Measurements from ENCODE around the gene EEF1AKMT2.
"Not testable (repeated sequence)": the region's sequence is repeated elsewhere in the genome, so short reads cannot be mapped to it uniquely, and the experiment has no call there.

Gene EEF1AKMT2

GRCh38 chr10:124754227-124754626 lies 37.5 kb downstream of the EEF1AKMT2 start:
- DNase-seq: no peak

GRCh38 chr10:124748953-124749645 lies 42.6 kb downstream of the EEF1AKMT2 start:
- DNase-seq: no peak

GRCh38 chr10:124748166-124748565 lies 43.5 kb downstream of the EEF1AKMT2 start:
- no peak for DNase-seq

- DNase-seq: no peak
Observed at GRCh38 chr10:124747745-124748144, 43.9 kb downstream of the EEF1AKMT2 start.

- no peak for DNase-seq
Observed at GRCh38 chr10:124746992-124747391, 44.7 kb downstream of the EEF1AKMT2 start.

GRCh38 chr10:124746447-124746846 lies 45.2 kb downstream of the EEF1AKMT2 start:
- DNase-seq: not testable (repeated sequence)

- no peak for DNase-seq
Observed at GRCh38 chr10:124745673-124746072, 46.0 kb downstream of the EEF1AKMT2 start.

GRCh38 chr10:124745252-124745651 lies 46.4 kb downstream of the EEF1AKMT2 start:
- no peak for DNase-seq

- peak; percentile 28 for DNase-seq
Observed at GRCh38 chr10:124744102-124745050, 47.3 kb downstream of the EEF1AKMT2 start, which contains the start of gene FAM53B. Gene FAM53B, minus strand, starts transcription at chr10:124744378. Its CDS starts 37,665 bp downstream, at chr10:124706713.

GRCh38 chr10:124743191-124744101 lies 48.2 kb downstream of the EEF1AKMT2 start:
- no peak for DNase-seq

- peak; percentile 39 for DNase-seq
Observed at GRCh38 chr10:124742413-124743190, 49.1 kb downstream of the EEF1AKMT2 start.

GRCh38 chr10:124741922-124742412 lies 49.7 kb downstream of the EEF1AKMT2 start:
- peak; percentile 39 for DNase-seq

- DNase-seq: peak; percentile 70
Observed at GRCh38 chr10:124741281-124741921, 50.3 kb downstream of the EEF1AKMT2 start.

GRCh38 chr10:124740369-124741280 lies 51.1 kb downstream of the EEF1AKMT2 start:
- DNase-seq: no peak

- no peak for DNase-seq
Observed at GRCh38 chr10:124739986-124740368, 51.7 kb downstream of the EEF1AKMT2 start.

GRCh38 chr10:124739119-124739921 lies 52.4 kb downstream of the EEF1AKMT2 start:
- no peak for DNase-seq

- no peak for DNase-seq
Observed at GRCh38 chr10:124738441-124738840, 53.2 kb downstream of the EEF1AKMT2 start.

GRCh38 chr10:124737708-124738107 lies 54.0 kb downstream of the EEF1AKMT2 start:
- DNase-seq: no peak

- no peak for DNase-seq
Observed at GRCh38 chr10:124737221-124737620, 54.5 kb downstream of the EEF1AKMT2 start.
